HEK293T (cell line): ENCODE results near the gene FAM171A1.

Source experiments
- ARNT ChIP-seq: fragments of 450-650 bp; IDR thresholded peaks from 2 replicates; pipeline ENCODE4 v1.6.1; 2017; ENCODE audit warnings: mild to moderate bottlenecking
- BHLHE40 ChIP-seq: fragments of 450-650 bp; IDR thresholded peaks from 2 replicates; pipeline ENCODE4 v1.6.1; 2016; ENCODE audit warnings: mild to moderate bottlenecking, moderate library complexity, borderline replicate concordance
- CTBP1 ChIP-seq: fragments of 450-650 bp; IDR thresholded peaks from 2 replicates; pipeline ENCODE4 v1.6.1; 2016; ENCODE audit warnings: borderline replicate concordance
- HDGF ChIP-seq: fragments of 450-650 bp; IDR thresholded peaks from 2 replicates; pipeline ENCODE4 v1.6.1; 2017; ENCODE audit warnings: antibody characterized with exemption, borderline replicate concordance
- LEF1 ChIP-seq: fragments of 450-650 bp; IDR thresholded peaks from 2 replicates; pipeline ENCODE4 v1.6.1; 2017; ENCODE audit warnings: mild to moderate bottlenecking, borderline replicate concordance
- SP1 ChIP-seq: fragments of 450-650 bp; IDR thresholded peaks from 2 replicates; pipeline ENCODE4 v1.6.1; 2017
- TARDBP ChIP-seq: fragments of 450-650 bp; IDR thresholded peaks from 2 replicates; pipeline ENCODE4 v1.6.1; 2016
- ZNF384 ChIP-seq: fragments of 450-650 bp; IDR thresholded peaks from 2 replicates; pipeline ENCODE4 v1.6.1; 2016
- TF ChIP-seq, protein P1 (sequence below): fragments of 450-650 bp; IDR thresholded peaks from 2 replicates; pipeline ENCODE4 v1.6.1; 2016

DNA sequence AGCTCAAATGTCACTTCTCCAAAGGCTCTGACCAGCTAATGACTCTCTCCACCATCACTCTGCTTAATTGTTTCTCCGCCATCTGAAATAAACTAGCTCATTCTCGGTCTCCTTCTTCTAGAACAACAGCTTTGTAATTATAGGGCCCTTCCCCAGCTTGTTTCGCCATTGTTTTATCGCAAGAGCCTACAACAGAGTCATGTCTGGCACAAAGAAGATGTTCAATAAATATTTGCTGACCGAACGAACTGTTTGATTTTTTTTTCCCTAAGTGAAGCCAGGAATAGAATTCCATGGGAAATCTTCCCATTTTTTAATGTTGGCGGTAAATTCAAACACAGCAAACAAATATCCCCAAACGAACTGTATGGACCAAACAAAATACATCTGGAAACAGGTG lies 138.8 kb downstream of the FAM171A1 start:
- TF ChIP-seq ARNT, result no peak
- TF ChIP-seq SP1, result no peak
- TF ChIP-seq ZNF384, result no peak
- no peak for TF ChIP-seq BHLHE40
- TF ChIP-seq CTBP1, result no peak
- no peak for TF ChIP-seq HDGF
- no peak for TF ChIP-seq TARDBP
- TF ChIP-seq, protein P1, sequence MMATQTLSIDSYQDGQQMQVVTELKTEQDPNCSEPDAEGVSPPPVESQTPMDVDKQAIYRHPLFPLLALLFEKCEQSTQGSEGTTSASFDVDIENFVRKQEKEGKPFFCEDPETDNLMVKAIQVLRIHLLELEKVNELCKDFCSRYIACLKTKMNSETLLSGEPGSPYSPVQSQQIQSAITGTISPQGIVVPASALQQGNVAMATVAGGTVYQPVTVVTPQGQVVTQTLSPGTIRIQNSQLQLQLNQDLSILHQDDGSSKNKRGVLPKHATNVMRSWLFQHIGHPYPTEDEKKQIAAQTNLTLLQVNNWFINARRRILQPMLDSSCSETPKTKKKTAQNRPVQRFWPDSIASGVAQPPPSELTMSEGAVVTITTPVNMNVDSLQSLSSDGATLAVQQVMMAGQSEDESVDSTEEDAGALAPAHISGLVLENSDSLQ, result no peak
- no peak for TF ChIP-seq LEF1
